HL-60 (cell line): ENCODE data around the gene ZNRF2.

Experiments
- CTCF ChIP-seq: IDR thresholded peaks from one replicate; pipeline ENCODE4 v1.5.1; 2011; ENCODE audit warnings: low read length, control low read depth, inconsistent platforms; ENCODE audit not compliant: insufficient read depth
- POLR2AphosphoS5 ChIP-seq: IDR thresholded peaks from 2 replicates; pipeline ENCODE4 v1.6.1; 2012; ENCODE audit warnings: low read depth
- REST ChIP-seq: IDR thresholded peaks from 2 replicates; pipeline ENCODE4 v1.6.1; 2012; ENCODE audit warnings: low read depth; ENCODE audit not compliant: insufficient replicate concordance

GRCh38 chr7:30347226-30348082 is 63.1 kb downstream of the ZNRF2 start:
- TF ChIP-seq CTCF (no peak), REST (no peak), POLR2AphosphoS5 (no peak)
